NCI-H2227 (cell line): ENCODE measurements around the gene KICS2.

Experiments
- DNase-seq: peaks from one replicate; lab custom pipeline; 2025; ENCODE audit not compliant: unreplicated experiment; lab: John Stamatoyannopoulos, UW

The KICS2 gene

DNA sequence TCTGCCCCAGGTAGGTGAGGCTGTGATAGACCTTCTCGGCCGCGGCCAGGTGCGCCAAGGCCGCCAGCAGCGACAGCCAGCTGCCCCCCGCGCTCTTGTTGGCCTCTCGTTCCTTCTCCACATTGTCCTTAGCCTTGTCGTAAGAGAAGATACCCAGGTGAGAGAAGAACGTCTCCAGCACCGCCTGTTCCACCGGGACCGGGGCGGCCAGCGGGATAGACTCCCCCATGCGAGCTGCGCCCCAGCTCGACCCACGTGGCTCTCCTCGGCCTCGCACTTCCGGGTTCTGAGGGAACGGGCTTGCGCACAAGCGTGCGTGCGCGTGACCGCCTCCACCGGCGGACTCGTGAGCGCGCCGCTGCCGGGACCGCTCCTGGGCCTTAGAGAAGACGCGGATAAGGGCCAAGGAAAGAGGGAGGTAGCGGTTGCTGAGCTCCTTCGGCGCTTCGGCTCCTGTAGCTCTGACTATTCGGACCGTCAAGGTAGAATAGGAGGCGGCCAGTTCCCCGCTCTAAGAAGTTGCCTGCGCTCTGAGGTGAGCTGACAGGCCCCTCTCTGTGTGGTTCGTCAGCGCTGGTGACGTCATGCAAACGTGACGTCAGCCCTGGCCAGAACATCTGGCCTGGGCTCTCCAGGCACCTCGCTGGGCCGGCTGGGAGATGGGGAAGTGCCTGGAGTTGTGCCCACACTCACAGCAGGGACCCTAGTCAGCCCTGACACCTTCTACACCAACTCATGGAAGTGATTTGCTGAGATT is at the start of gene KICS2:
TSS of gene KICS2 (minus strand) at position 288 of the 757 bp plus-strand sequence. CDS start at position 229, 59 bp downstream.
- DNase-seq = peak; percentile 96

- peak; percentile 51 for DNase-seq
These were observed 48.3 kb upstream of the KICS2 start for GRCh38 chr12:64270411-64270810.

DNA sequence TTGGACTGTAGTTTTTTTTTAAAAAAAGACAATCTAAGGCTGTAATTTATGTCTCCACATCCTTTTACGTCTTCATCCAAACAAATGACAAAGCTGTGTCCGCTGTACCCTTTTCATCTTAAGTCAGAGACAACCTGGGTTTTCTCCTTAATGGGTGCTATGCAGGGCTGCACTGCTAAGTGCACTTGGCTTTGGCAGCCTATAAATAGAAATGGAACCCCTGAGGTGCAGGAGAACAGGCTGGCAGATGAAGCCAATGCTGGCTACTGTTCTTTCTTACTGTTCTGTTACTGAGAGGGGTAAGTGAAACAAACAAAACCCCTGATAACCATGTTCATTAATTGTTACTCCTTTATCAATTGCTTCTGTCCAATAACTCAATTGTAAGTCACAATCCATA is 47.1 kb upstream of the KICS2 start:
- peak; percentile 70 for DNase-seq

- DNase-seq = no peak
These were observed 46.3 kb upstream of the KICS2 start for GRCh38 chr12:64268409-64268808.

DNA sequence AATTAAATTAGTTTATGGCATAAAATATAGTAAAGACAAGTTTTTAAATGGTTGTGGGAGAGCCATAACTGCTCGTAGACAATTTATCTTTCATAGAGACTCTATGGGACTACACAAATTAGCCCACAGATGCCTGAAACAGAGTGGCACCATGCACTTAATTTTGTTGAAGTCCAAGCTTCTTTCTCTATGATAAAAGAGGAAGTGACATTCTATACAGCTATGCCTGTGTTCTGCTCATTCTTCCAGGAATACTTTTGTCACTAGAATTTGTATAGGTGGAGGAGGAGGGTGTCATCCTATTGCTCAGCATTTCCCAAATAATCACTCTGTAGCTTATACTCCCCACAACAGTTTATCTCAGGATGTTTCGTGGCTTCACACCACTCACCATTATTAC is 43.7 kb upstream of the KICS2 start:
- no peak for DNase-seq

DNA sequence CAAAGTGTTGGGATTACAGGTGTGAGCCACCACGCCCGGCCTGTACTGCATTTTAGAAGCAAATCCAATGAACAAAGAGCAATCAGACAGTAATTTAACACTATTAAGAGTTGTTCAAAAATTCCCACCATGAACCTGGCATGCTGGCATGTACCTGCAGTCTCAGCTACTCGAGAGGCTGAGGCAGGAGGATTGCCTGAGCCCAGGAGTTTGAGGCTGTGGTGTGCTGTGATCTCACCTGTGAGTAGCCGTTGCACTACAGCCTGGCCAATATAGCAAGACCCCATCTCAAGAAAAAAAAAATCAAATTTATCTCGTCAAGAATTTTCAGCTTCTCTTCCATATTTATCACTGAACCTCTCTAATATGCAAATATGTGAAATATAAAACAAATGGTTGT is 39.7 kb upstream of the KICS2 start:
- no peak for DNase-seq

DNA sequence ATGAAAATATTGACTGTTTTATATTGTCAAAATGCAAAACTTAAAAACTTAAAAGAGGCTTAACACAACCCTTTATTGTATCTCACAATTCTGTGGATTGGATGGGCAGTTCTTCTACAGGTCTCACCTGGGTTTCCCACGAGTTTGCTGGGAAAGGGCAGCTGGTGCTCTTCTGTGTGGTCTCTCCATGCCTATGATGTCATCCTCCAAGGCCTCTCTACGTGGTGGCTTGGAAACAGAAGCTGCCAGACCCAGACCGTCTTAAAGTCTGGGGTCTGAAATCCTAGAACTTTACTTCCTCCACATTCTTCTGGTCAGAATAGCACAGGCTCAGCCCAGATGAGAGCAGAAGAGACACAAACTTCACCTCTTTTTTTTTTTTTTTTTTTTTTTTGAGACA is 36.5 kb upstream of the KICS2 start:
- DNase-seq = no peak

- DNase-seq = peak; percentile 80
These were observed 34.2 kb upstream of the KICS2 start for GRCh38 chr12:64256166-64256800.

DNA sequence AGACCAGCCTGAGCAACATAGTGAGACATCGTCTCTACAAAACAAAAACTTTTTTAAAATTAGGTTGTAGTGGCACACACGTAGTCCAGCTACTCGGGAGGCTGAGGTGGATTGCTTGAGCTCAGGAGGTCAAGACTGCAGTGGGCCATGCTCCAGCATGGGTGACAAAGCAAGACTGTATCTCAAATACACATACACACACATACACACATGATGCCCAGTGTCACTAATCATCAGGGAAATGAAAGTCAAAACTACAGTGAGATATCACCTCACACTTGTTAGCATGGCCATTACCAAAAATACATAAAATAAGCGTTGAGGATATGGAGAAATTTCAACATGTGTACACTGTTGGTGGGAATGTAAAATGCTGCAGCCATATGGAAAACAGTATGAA is 33.2 kb upstream of the KICS2 start:
- no peak for DNase-seq

DNA sequence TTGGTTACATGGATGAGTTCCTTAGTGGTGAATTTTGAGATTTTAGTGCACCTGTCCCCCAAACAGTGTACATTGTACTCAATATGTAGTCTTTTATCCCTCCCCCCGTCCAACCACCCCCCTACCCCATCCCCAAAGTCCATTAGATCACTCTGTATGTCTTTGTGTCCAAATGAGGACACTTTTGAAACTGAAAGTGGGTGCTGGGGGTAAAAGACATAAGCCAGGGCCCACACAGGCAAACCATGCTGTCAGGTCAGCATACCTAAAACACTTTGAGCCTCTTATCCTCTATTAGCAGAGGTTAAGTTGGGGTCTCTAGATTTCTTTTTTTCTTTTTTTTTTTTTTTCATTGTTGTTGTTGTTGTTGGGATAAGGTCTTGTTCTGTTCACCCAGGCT is 31.3 kb upstream of the KICS2 start:
- no peak for DNase-seq

GRCh38 chr12:64252681-64253080 is 30.6 kb upstream of the KICS2 start:
- DNase-seq = no peak

DNA sequence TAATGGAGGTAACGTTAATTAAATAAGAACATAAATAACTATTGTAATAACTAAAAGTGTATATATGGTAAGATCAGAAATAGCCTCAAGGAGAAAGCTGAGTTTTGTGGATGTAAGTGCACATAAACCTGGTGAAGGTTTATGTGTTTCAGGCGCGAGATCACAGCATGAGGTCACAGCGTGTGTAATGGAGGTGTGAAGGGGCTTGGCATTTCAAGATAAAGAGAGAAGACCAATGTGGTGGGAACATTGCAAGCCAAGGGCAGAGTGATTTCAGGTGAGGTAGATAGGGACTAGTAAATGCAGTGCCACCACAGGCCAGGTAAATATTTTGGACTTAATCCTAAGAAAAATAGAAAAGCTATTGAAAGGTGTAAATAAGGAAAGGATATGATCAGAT is 21.7 kb upstream of the KICS2 start:
- no peak for DNase-seq

DNA sequence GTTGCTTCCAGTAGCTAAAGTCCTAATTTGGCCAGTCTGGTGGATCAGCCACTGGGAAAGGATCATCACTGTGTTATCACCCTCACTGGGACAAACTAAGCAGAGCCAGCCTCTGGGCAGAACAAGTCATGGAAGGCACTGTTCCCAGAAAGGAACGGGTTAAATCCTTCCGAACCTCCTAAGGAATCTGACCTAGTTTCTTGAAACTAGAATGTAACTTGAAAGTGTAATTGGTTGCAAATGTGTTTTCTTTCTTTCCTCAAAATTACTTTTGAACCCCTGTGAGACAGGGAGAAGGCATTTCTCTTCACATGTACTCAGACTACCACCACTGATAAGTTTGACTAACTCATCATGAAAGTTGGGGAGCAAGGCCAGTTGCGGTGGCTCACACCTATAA is 18.7 kb upstream of the KICS2 start:
- no peak for DNase-seq

- DNase-seq = no peak
These were observed 15.3 kb upstream of the KICS2 start for GRCh38 chr12:64237382-64237781.

DNA sequence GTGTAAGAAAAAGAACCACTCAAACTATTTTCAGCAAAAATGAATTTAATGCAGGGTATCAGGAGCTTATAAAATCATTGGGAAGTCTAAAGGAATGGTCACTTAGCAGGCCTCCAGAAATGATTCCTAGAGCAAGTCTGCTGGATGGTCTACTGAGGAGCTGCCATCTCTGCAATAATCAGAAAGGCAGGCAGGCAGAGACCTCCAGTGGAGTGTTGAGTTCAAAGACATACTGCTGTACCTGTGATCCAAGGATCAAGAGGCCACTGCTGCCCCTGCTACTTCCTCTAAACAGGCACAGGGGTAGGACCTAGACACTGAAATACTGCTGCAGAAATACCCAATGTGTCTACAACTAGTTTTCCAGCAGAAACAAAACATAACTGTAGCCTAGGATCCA is 14.5 kb upstream of the KICS2 start:
- DNase-seq = no peak

DNA sequence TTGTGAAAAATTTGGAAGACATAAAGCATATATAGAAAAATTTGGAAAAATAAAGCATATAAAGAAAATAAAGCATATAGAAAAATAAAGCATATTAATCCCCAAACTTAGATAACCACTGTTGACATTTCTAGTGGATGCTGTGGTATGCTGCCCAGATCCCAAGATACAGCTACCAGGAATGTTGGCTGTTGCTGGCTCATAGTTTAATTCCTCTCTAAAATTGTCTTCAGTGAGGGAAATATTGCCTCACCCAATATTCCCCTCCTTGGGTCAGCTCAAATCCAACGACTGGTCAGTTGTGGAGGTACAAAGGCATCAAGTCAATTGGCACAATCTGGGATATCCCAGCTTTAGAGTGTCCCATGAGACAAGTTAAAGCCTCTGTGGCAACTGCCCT is 10.1 kb upstream of the KICS2 start:
- DNase-seq = no peak

- no peak for DNase-seq
These were observed 7.7 kb upstream of the KICS2 start for GRCh38 chr12:64229796-64230195.

DNA sequence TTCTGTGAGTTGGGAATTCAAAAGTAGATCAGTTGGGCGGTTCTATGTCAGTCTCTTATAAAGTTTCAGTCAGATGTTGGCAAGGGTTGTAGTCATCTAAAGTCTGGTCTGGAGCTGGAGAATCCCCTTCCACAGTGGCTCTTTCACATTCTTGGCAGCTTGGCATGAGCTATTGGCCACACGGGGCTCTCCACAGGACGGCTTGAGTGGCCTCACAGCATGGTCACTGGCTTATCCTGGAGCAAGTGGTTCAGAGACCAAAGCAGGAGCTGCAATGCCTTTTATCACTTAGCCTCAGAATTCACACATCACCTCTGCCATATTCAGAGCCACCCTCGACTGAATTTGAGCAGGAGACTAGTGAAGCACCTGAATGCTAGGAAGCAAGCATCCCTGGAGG is 7.1 kb upstream of the KICS2 start:
- no peak for DNase-seq

- no peak for DNase-seq
These were observed 3.5 kb upstream of the KICS2 start for GRCh38 chr12:64225626-64226025.

GRCh38 chr12:64221651-64222008 is 466 bp downstream of the KICS2 start:
- DNase-seq = peak; percentile 91

GRCh38 chr12:64220046-64220445 is 2.0 kb downstream of the KICS2 start:
- DNase-seq = no peak

- no peak for DNase-seq
These were observed 3.0 kb downstream of the KICS2 start for GRCh38 chr12:64219145-64219544.

DNA sequence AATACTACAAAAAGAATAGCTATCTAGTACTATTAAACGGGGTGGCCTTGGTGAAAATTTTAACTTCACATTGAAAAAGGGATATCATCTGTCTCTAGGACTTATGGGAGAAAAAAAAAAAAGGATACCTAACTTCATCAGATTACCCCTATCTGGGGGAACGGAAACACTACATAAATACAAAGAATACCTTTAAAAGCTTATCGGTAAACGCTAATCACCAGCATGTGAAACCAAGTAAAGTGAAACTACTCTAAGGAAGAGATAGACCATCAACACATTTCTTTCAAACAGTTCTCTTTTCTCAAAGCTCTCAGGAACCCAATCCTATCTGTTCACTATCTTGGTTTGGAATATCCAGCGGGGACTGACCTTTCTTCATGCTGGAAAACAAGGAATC is 3.5 kb downstream of the KICS2 start:
- DNase-seq = no peak
